GM20000 (cell line): ENCODE results near the gene TNNC1.

Experiments
- DNase-seq: peaks from one replicate; pipeline ENCODE4 v3.0.0; 2012; ENCODE audit warnings: low spot score
- TF ChIP-seq, protein P1 (sequence below): IDR thresholded peaks from 2 replicates; pipeline ENCODE4 v1.5.1; 2012; ENCODE audit warnings: mild to moderate bottlenecking, control low read depth; ENCODE audit errors: extremely low read depth, missing control alignments

TNNC1 gene

DNA sequence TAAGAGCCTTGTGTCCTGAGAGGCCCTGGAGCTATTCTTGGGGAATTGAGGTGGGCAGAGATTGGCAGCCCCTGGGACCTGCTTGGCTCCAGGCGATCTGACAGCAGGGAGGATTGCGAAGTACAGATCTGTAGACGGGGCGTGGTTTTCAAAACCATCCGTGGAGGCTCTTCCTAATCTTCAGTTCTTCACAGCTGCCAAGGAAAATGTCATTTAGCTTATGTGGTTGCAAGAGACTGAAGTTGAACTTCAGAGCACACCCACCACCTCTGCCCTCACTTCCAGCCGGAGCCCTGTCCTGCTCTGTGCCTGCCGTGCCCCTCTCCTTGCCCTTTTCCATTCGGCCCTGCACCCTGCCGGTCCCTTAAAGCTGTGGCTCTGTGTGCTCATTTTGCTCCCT is 14.5 kb upstream of the TNNC1 start:
- TF ChIP-seq, protein P1, sequence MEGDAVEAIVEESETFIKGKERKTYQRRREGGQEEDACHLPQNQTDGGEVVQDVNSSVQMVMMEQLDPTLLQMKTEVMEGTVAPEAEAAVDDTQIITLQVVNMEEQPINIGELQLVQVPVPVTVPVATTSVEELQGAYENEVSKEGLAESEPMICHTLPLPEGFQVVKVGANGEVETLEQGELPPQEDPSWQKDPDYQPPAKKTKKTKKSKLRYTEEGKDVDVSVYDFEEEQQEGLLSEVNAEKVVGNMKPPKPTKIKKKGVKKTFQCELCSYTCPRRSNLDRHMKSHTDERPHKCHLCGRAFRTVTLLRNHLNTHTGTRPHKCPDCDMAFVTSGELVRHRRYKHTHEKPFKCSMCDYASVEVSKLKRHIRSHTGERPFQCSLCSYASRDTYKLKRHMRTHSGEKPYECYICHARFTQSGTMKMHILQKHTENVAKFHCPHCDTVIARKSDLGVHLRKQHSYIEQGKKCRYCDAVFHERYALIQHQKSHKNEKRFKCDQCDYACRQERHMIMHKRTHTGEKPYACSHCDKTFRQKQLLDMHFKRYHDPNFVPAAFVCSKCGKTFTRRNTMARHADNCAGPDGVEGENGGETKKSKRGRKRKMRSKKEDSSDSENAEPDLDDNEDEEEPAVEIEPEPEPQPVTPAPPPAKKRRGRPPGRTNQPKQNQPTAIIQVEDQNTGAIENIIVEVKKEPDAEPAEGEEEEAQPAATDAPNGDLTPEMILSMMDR: no peak
- no peak for DNase-seq

DNA sequence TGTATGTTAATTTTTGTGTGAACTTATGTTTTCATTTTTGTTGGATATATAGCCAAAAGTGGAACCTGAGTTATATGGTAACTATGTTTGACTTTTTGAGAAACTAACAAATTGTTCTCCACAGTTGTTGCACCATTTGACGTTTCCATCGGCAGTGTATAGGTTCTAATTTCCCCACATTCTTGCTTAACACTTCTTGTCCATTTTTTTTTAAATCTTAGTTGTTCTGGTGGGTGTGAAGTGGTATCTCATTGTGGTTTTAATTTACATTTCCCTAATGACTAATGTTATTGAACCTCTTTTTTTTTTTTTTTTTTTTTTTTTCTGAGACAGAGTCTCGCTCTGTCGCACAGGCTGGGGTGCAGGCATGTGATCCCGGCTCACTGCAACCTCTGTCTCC is 9.6 kb upstream of the TNNC1 start:
- DNase-seq: no peak
- TF ChIP-seq, protein P1: no peak

DNA sequence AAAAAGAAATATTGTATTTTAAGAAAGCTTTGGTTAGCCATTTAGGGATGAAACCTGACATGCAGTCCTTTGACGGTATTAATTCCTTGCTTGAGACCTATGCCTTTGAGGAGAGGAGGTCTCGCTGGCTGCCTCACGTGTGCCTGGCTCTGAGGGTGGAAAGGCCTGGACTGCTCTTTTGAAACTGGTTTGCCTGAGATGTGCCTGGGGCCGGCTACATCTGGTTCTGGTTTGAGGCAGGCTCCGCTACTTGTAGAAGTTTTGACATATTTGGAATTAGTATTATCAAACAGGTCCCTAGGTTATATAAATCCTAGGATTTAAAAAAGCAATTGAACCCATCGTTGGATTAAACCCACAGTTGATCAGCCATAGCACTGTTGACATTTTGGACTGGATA is 8.0 kb upstream of the TNNC1 start:
- no peak for DNase-seq
- TF ChIP-seq, protein P1: no peak

DNA sequence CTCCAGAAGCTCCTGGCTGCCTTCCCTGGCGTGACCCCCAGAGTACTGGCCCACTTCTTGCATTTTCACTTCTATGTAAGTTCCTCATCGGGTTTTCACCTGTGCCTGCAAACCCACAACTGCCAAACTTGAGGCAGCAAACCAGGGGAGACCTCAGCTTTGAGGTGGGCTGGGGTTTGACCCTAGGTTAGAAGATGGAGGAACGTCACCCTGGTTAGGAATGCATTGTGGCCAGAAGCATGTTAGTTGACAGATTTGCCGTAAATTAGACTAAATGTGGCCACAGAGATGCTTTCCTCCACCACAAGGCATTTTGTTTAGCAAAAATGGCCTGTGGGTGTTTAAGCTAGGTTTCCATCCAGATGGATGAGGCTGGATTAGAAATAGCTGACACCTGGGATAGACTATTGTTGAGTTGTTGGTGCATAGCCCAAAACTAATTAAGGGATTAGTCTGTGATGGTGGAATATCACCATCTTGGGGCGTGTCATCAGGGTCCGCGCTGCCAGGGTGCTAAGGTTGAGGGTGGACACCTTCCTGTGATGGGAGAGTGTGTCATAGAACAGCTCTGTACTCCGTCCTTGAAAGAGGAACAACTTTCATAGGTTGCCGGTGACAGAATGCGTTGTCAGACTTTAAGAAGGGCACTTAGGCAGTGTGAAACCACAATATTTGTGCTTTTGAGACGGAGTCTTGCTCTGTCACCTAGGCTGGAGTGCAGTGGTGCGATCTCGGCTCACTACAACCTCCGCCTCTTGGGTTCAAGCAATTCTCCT is 5.1 kb upstream of the TNNC1 start:
- DNase-seq: no peak
- TF ChIP-seq, protein P1: no peak

DNA sequence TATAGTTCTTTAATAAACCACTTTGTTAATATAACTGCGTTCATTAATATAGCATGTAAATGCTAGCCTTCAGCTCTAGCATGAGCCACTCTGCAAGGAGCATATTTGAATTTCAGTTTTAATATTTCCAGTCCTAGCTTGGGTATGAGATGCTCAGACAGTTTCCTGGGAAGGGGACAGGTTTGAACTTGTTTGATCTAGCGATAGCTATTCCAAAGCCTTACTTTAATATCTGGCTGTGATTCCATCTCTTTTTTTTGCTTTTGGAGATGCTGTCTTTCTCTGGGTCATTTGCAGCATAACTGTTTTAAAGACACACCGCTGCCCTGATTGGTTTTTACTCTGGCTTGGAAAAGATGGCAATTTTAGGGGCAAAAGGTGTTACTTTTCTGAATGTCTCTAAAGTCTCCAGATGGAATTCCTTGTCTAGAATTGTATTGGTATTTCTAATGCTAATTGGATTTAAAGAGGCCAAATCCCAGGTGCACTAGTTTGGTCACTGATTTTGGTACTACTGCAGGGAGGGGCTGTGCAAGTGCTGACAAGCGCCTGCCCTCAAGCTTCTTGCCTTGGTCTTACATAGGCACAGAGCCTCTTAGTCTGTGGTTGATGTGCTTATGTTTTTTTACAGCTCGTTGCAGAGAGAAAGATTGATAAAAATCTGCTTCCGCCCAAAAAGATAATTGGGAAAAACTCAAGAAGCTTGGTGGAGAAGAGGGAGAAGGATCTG is 4.4 kb upstream of the TNNC1 start:
- no peak for DNase-seq
- TF ChIP-seq, protein P1: no peak

DNA sequence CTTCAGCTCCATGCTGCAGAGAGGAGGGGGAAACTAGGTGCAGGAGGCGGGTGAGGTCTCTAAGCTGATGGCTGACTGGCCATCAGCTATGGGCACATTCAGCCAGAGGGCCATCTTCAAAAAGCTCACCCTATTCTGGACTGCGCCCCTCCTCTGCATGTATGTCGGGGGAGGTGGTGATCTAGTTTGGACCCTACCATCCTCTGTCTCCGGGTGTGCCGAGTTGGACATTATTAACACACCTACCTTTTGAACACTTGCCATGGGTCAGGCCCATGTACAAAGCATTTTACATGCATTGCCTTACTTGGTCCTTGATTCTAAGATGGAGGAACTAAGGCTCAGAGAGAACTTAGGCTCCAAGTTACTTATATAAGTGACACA is 3.0 kb upstream of the TNNC1 start:
- DNase-seq: no peak
- TF ChIP-seq, protein P1: no peak

DNA sequence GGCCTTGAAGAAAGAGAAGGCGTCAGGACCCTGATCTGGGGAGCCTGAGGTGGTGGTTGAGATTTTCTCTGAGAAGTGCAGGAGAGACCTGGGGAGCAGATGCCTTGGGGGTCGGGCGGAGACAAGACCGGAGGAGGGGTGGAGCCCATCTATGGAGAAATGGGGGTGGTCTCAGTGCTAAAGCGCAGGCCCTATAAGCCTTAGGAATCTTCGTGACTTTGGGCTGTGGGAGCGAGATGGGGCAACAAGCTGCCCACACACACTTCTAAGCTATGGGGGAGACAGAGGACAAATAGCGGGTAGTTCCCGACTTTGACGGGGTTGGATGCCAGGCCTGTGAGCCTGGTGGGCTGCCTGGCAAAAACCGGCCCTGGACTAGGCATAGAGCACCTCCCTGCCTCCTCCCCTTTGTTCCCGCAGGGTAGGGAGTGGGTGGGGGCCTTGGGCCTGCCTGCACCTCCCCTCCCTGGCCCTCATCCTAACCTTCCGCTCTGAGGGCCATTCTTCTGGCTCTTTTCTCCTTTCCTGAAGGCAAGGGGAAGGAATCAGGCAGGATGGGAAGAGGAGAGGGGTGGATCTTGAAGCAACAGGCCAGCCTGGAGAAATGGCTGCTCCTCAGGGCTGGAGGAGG is 2.4 kb upstream of the TNNC1 start:
- no peak for DNase-seq
- TF ChIP-seq, protein P1: no peak
